ENCODE data around the gene SYT12.
"Not testable (repeated sequence)": the region's sequence is repeated elsewhere in the genome, so short reads cannot be mapped to it uniquely, and the experiment has no call there.

Gene SYT12

GRCh38 chr11:67022961-67023956, at the start of gene SYT12:
Gene SYT12, plus strand, starts transcription at chr11:67023134. Its CDS starts 7,011 bp downstream, at chr11:67030145.
- DNase-seq = peak; percentile 40

- no peak for DNase-seq
Observed at GRCh38 chr11:66973956-66974580, 48.9 kb upstream of the SYT12 start.

- DNase-seq = no peak
Observed at GRCh38 chr11:66974724-66975404, 48.1 kb upstream of the SYT12 start, which contains the start of gene C11orf86. Gene C11orf86, plus strand, starts transcription at chr11:66975304. Its CDS starts 59 bp downstream, at chr11:66975363.

GRCh38 chr11:66975405-66976027, 47.4 kb upstream of the SYT12 start:
- DNase-seq = no peak

GRCh38 chr11:66976028-66976467, 46.9 kb upstream of the SYT12 start:
- DNase-seq = peak; percentile 22

GRCh38 chr11:66976925-66977324, 46.0 kb upstream of the SYT12 start:
- DNase-seq = no peak

GRCh38 chr11:66978229-66978628, 44.7 kb upstream of the SYT12 start:
- DNase-seq = no peak

- no peak for DNase-seq
Observed at GRCh38 chr11:66978717-66979116, 44.2 kb upstream of the SYT12 start.

- no peak for DNase-seq
Observed at GRCh38 chr11:66979336-66979980, 43.5 kb upstream of the SYT12 start.

- no peak for DNase-seq
Observed at GRCh38 chr11:66981976-66982578, 40.9 kb upstream of the SYT12 start.

GRCh38 chr11:66983275-66983924, 39.5 kb upstream of the SYT12 start:
- DNase-seq = no peak

- no peak for DNase-seq
Observed at GRCh38 chr11:66985508-66986177, 37.3 kb upstream of the SYT12 start.

GRCh38 chr11:66986178-66986545, 36.8 kb upstream of the SYT12 start:
- no peak for DNase-seq

GRCh38 chr11:66987158-66987620, 35.7 kb upstream of the SYT12 start:
- DNase-seq = no peak

- no peak for DNase-seq
Observed at GRCh38 chr11:66987924-66988637, 34.9 kb upstream of the SYT12 start.

GRCh38 chr11:66988741-66989140, 34.2 kb upstream of the SYT12 start:
- DNase-seq = not testable (repeated sequence)

GRCh38 chr11:66989360-66989759, 33.6 kb upstream of the SYT12 start:
- DNase-seq = not testable (repeated sequence)

- no peak for DNase-seq
Observed at GRCh38 chr11:66992041-66992440, 30.9 kb upstream of the SYT12 start.

- no peak for DNase-seq
Observed at GRCh38 chr11:66996609-66997273, 26.2 kb upstream of the SYT12 start.

Measured in activated naive CD4-positive, alpha-beta T cell treated with anti-CD3 and anti-CD28 coated beads, Interleukin-2, amount 50 U/mL, for 16 hours (primary cell).